H9 (cell line): Measurements from ENCODE around the gene DCTN3. TPM values are rescaled to one million over a fixed set of nuclear protein-coding genes. Genes with fewer than 3 reads are reported as not detected.
A peak's percentile ranks its signal among the peaks of the same experiment; 100 is the strongest.

Experiments
- DNase-seq: peaks from one replicate; pipeline ENCODE4 v3.0.0-alpha.2; 2017
- H2AFZ ChIP-seq: one replicate; pipeline ENCODE4 v1.6.1; 2013; ENCODE audit warnings: mild to moderate bottlenecking, low read length, control low read depth, moderate library complexity
- H2AK5ac ChIP-seq: 2 replicates; pipeline ENCODE4 v1.6.1; 2013; ENCODE audit warnings: low read length, control low read depth, mixed read lengths; ENCODE audit not compliant: insufficient read length
- H2BK120ac ChIP-seq: one replicate; pipeline ENCODE4 v1.6.1; 2013; ENCODE audit warnings: low read depth, mild to moderate bottlenecking, low read length, control low read depth, inconsistent platforms; ENCODE audit not compliant: poor library complexity, severe bottlenecking
- H2BK12ac ChIP-seq: 2 replicates; pipeline ENCODE4 v1.6.1; 2013; ENCODE audit warnings: low read length, control low read depth, mixed read lengths, low read depth; ENCODE audit not compliant: insufficient read length
- H2BK15ac ChIP-seq: 2 replicates; pipeline ENCODE4 v1.6.1; 2013; ENCODE audit warnings: low read depth, low read length, control low read depth
- H2BK20ac ChIP-seq: one replicate; pipeline ENCODE4 v1.6.1; 2013; ENCODE audit warnings: low read depth, mild to moderate bottlenecking, low read length, control low read depth, inconsistent platforms; ENCODE audit not compliant: poor library complexity, severe bottlenecking
- H2BK5ac ChIP-seq: 2 replicates; pipeline ENCODE4 v1.6.1; 2013; ENCODE audit warnings: low read length, control low read depth, mixed read lengths; ENCODE audit not compliant: insufficient read length
- H3K14ac ChIP-seq: 2 replicates; pipeline ENCODE4 v1.6.1; 2013; ENCODE audit warnings: low read length, control low read depth; ENCODE audit not compliant: insufficient read depth
- H3K18ac ChIP-seq: 2 replicates; pipeline ENCODE4 v1.6.1; 2013; ENCODE audit warnings: low read depth, mild to moderate bottlenecking, mixed read lengths, low read length, control low read depth; ENCODE audit not compliant: insufficient read length
- H3K23ac ChIP-seq: 2 replicates; pipeline ENCODE4 v1.6.1; 2013; ENCODE audit warnings: low read length, control low read depth, mixed read lengths, low read depth; ENCODE audit not compliant: insufficient read length
- H3K23me2 ChIP-seq: 2 replicates; pipeline ENCODE4 v1.6.1; 2013; ENCODE audit warnings: low read depth, mild to moderate bottlenecking, mixed read lengths, low read length, control low read depth; ENCODE audit not compliant: insufficient read length, poor library complexity, severe bottlenecking
- H3K27ac ChIP-seq: 2 replicates; pipeline ENCODE4 v1.5.1; 2013; ENCODE audit warnings: low read length, control low read depth, mixed read lengths, low read depth; ENCODE audit not compliant: insufficient read length
- H3K27me3 ChIP-seq: 2 replicates; pipeline ENCODE4 v1.6.1; 2013; ENCODE audit warnings: low read length, control low read depth, inconsistent platforms; ENCODE audit not compliant: insufficient read depth
- H3K4ac ChIP-seq: 2 replicates; pipeline ENCODE4 v1.6.1; 2013; ENCODE audit warnings: low read depth, mild to moderate bottlenecking, control low read depth, inconsistent platforms, low read length, moderate library complexity
- H3K4me1 ChIP-seq: 2 replicates; pipeline ENCODE4 v1.6.1; 2013; ENCODE audit warnings: low read length, control low read depth, inconsistent platforms; ENCODE audit not compliant: insufficient read depth
- H3K4me2 ChIP-seq: 2 replicates; pipeline ENCODE4 v1.6.1; 2013; ENCODE audit warnings: low read length, control low read depth, mixed read lengths; ENCODE audit not compliant: insufficient read length, insufficient read depth
- H3K56ac ChIP-seq: 2 replicates; pipeline ENCODE4 v1.6.1; 2013; ENCODE audit warnings: low read depth, mild to moderate bottlenecking, mixed read lengths, low read length, control low read depth; ENCODE audit not compliant: insufficient read length
- H3K79me1 ChIP-seq: 2 replicates; pipeline ENCODE4 v1.6.1; 2013; ENCODE audit warnings: low read depth, mild to moderate bottlenecking, moderate library complexity, low read length, control low read depth, inconsistent platforms; ENCODE audit not compliant: insufficient read depth, poor library complexity, severe bottlenecking
- H3K79me2 ChIP-seq: 2 replicates; pipeline ENCODE4 v1.6.1; 2013; ENCODE audit warnings: low read length, control low read depth, inconsistent platforms; ENCODE audit not compliant: insufficient read depth
- H3K9ac ChIP-seq: 2 replicates; pipeline ENCODE4 v1.6.1; 2013; ENCODE audit warnings: low read length, control low read depth, mixed read lengths; ENCODE audit not compliant: insufficient read length; ENCODE audit errors: extremely low read depth
- H3K9me3 ChIP-seq: one replicate; pipeline ENCODE4 v1.6.1; 2013; ENCODE audit warnings: low read depth, low read length, inconsistent platforms; ENCODE audit not compliant: control insufficient read depth
- H3T11ph ChIP-seq: one replicate; pipeline ENCODE4 v1.6.1; 2013; ENCODE audit warnings: mild to moderate bottlenecking, low read length, control low read depth, inconsistent platforms
- H4K20me1 ChIP-seq: one replicate; pipeline ENCODE4 v1.6.1; 2013; ENCODE audit not compliant: control insufficient read depth, insufficient read length, insufficient read depth
- H4K5ac ChIP-seq: 2 replicates; pipeline ENCODE4 v1.6.1; 2013; ENCODE audit warnings: low read depth, mild to moderate bottlenecking, mixed read lengths, low read length, control low read depth; ENCODE audit not compliant: insufficient read length
- H4K8ac ChIP-seq: replicated peaks from 2 replicates; pipeline ENCODE4 v1.6.1; 2013; ENCODE audit warnings: low read length, control low read depth, mixed read lengths, low read depth; ENCODE audit not compliant: insufficient read length
- H4K91ac ChIP-seq: 2 replicates; pipeline ENCODE4 v1.6.1; 2013; ENCODE audit warnings: low read depth, mild to moderate bottlenecking, moderate library complexity, mixed read lengths, low read length, control low read depth; ENCODE audit not compliant: insufficient read length
- H3K27ac Mint-ChIP-seq, 3 experiments: 2 replicates in 2 of 3; 3 replicates in 1 of 3; pipeline ENCODE4 v1.8.0; 2020 to 2021; ENCODE audit warnings: mixed read lengths in 3 of 3, mild to moderate bottlenecking in 1 of 3, moderate library complexity in 1 of 3
- H3K27me3 Mint-ChIP-seq: 2 replicates; pipeline ENCODE4 v1.8.0; 2021; ENCODE audit warnings: low read depth, mild to moderate bottlenecking, moderate library complexity, mixed read lengths
- H3K36me3 Mint-ChIP-seq, 3 experiments: 2 replicates in 2 of 3; 3 replicates in 1 of 3; pipeline ENCODE4 v1.8.0; 2020 to 2021; ENCODE audit warnings: low read depth in 3 of 3, mixed read lengths in 3 of 3; ENCODE audit not compliant: insufficient read depth in 1 of 3
- H3K4me1 Mint-ChIP-seq, 2 experiments: 2 replicates each; pipeline ENCODE4 v1.8.0; 2020; ENCODE audit warnings: mixed read lengths in 2 of 2
- H3K4me3 Mint-ChIP-seq, 2 experiments: 2 replicates in 1 of 2; 3 replicates in 1 of 2; pipeline ENCODE4 v1.8.0; 2020 to 2021; ENCODE audit warnings: mild to moderate bottlenecking in 2 of 2, mixed read lengths in 2 of 2, moderate library complexity in 1 of 2
- H3K9me3 Mint-ChIP-seq, 2 experiments: 2 replicates in 1 of 2; 3 replicates in 1 of 2; pipeline ENCODE4 v1.8.0; 2020; ENCODE audit warnings: mild to moderate bottlenecking in 2 of 2, mixed read lengths in 2 of 2, moderate library complexity in 1 of 2
- WGBS: extraction: QIAGEN DNeasy Blood & Tissue Kit; methylation state at CpG from one replicate; pipeline ENCODE4 v1.1.7; 2013; ENCODE audit warnings: missing lambda C conversion rate, low lambda C conversion rate, mixed read lengths; ENCODE audit not compliant: insufficient read length; ENCODE audit errors: extremely low coverage; 5-methylcytosine and 5-hydroxymethylcytosine counted together
- total RNA-seq: library from RNA; stranded (reverse); gene quantifications from 2 replicates; pipeline ENCODE4 v1.2.1, GENCODE V29; 2021
- TF ChIP-seq, protein P1 (sequence below): fragments of 200-600 bp; sonication (generic); conservative IDR thresholded peaks from 3 replicates; pipeline ENCODE4 v1.8.0; 2021; ENCODE audit warnings: antibody characterized with exemption, mild to moderate bottlenecking

Gene DCTN3
- total RNA-seq, 1 experiment from 2014 or later = 40.0 TPM

- no peaks in the 10 kb centered on the region for H3K79me2 ChIP-seq
These were observed 9.0 kb downstream of the DCTN3 start for GRCh38 chr9:34611251-34611810.

More at GRCh38 chr9:34611251-34611810, 9.0 kb downstream of the DCTN3 start:
- no peaks in the 10 kb centered on the region for H3K9me3 ChIP-seq
- WGBS = no CpG with 5 or more reads among the region's 10 CpGs
- H3K36me3 Mint-ChIP-seq = 0 out of 7 replicates have a peak, but pooled peaks cover 0 to 1% (median 0%) of the 10 kb centered on the region in 3 experiments
- H2BK5ac ChIP-seq = no peak overlapping the region
- H4K8ac ChIP-seq = no peak overlapping the region
- no peak overlapping the region for H2AFZ ChIP-seq
- peak overlapping the region; percentile 88 to 95 for H3K4me3 Mint-ChIP-seq
- no peaks in the 10 kb centered on the region for H3K27me3 ChIP-seq
- H3K56ac ChIP-seq = no peak overlapping the region
- H3K18ac ChIP-seq = peak overlapping the region; percentile 61
- H2BK20ac ChIP-seq = no peak overlapping the region
- no peak overlapping the region for H4K5ac ChIP-seq
- H3K4me2 ChIP-seq = peak overlapping the region; percentile 86
- peaks cover 7 to 20% of the 10 kb centered on the region in 2 experiments for H3K4me1 Mint-ChIP-seq
- H3K4ac ChIP-seq = no peak overlapping the region
- no peak overlapping the region for H2AK5ac ChIP-seq
- H4K91ac ChIP-seq = no peak overlapping the region
- TF ChIP-seq, protein P1, sequence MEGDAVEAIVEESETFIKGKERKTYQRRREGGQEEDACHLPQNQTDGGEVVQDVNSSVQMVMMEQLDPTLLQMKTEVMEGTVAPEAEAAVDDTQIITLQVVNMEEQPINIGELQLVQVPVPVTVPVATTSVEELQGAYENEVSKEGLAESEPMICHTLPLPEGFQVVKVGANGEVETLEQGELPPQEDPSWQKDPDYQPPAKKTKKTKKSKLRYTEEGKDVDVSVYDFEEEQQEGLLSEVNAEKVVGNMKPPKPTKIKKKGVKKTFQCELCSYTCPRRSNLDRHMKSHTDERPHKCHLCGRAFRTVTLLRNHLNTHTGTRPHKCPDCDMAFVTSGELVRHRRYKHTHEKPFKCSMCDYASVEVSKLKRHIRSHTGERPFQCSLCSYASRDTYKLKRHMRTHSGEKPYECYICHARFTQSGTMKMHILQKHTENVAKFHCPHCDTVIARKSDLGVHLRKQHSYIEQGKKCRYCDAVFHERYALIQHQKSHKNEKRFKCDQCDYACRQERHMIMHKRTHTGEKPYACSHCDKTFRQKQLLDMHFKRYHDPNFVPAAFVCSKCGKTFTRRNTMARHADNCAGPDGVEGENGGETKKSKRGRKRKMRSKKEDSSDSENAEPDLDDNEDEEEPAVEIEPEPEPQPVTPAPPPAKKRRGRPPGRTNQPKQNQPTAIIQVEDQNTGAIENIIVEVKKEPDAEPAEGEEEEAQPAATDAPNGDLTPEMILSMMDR = no peak
- H3K9me3 Mint-ChIP-seq = no peaks in the 10 kb centered on the region
- peak overlapping the region; percentile 92; the same call in 1 of the 2 replicates for H3K14ac ChIP-seq
- H2BK12ac ChIP-seq = no peak overlapping the region
- no peak overlapping the region for H3K23ac ChIP-seq
- peaks cover 2% of the 10 kb centered on the region; the same call in 1 of the 2 replicates for H3K27me3 Mint-ChIP-seq
- no peak overlapping the region for H3T11ph ChIP-seq
- no peak overlapping the region for H2BK15ac ChIP-seq
- H3K9ac ChIP-seq = peak overlapping the region; percentile 61
- H3K23me2 ChIP-seq = peaks cover 14% of the 10 kb centered on the region
- H4K20me1 ChIP-seq = no peaks in the 10 kb centered on the region
- no peak overlapping the region for H3K27ac ChIP-seq
- peak; percentile 30 for DNase-seq
- H3K27ac Mint-ChIP-seq = peak overlapping the region in 2 of 3 experiments; percentile 92 to 96; a peak in 4 of 7 replicates
- no peaks in the 10 kb centered on the region; the same call in 1 of the 2 replicates for H3K4me1 ChIP-seq
- H2BK120ac ChIP-seq = no peak overlapping the region
- H3K79me1 ChIP-seq = no peaks in the 10 kb centered on the region
